Measurements from ENCODE around the gene SEMA3A. TPM values are rescaled to one million over a fixed set of nuclear protein-coding genes. Genes with fewer than 3 reads are reported as not detected.

SEMA3A gene
- total RNA-seq, 1 experiment from 2014 or later = 6.3 TPM

GRCh38 chr7:84049071-84049836 is 145.3 kb downstream of the SEMA3A start:
- DNase-seq = no peak
- no peaks in the 10 kb centered on the region for H3K27me3 ChIP-seq (ENCODE audit: insufficient read depth, low read depth)
- H3K4me1 ChIP-seq (replicated peaks; ENCODE audit: insufficient read depth) = no peaks in the 10 kb centered on the region
- no peak for TF ChIP-seq EZH2 (IDR thresholded peaks at IDR 0.05; ENCODE audit: low read depth)
- no peak for TF ChIP-seq CTCF (conservative IDR thresholded peaks at IDR 0.05)
- no peak overlapping the region for H3K4me2 ChIP-seq
- no peaks in the 10 kb centered on the region for H3K9me3 ChIP-seq (ENCODE audit: insufficient read depth, low read depth)
- no peak overlapping the region for H2AFZ ChIP-seq
- no peaks in the 10 kb centered on the region for H3K9me2 ChIP-seq (ENCODE audit: insufficient read depth)
- intact Hi-C loops (cut with micrococcal nuclease; ENCODE audit: unreplicated experiment) = no loop called here
- BruUV-seq (replicated peaks) = no TSS peak
- no peaks in the 10 kb centered on the region for H3F3A ChIP-seq (ENCODE audit: insufficient read depth, low read depth)
- no peaks in the 10 kb centered on the region for H4K20me1 ChIP-seq (ENCODE audit: insufficient read depth)
- H3K4me3 ChIP-seq = no peak overlapping the region
- no peaks in the 10 kb centered on the region for H3K36me3 ChIP-seq (ENCODE audit: low read depth)
- ChIA-PET POLR2A (ENCODE audit: unreplicated experiment) (no interaction called here), CTCF (no interaction called here)
- no peak overlapping the region for H3K27ac ChIP-seq
- no peaks in the 10 kb centered on the region for H3K79me2 ChIP-seq (ENCODE audit: low read depth)

GRCh38 chr7:84047085-84047484 is 147.5 kb downstream of the SEMA3A start:
- Histone ChIP-seq H3K4me1 (replicated peaks; ENCODE audit: insufficient read depth) (peaks cover 10% of the 10 kb centered on the region), H3K79me2 (ENCODE audit: low read depth) (no peaks in the 10 kb centered on the region), H3K27me3 (ENCODE audit: insufficient read depth, low read depth) (no peaks in the 10 kb centered on the region), H4K20me1 (ENCODE audit: insufficient read depth) (no peaks in the 10 kb centered on the region), H3K36me3 (ENCODE audit: low read depth) (no peaks in the 10 kb centered on the region), H3K9me3 (ENCODE audit: insufficient read depth, low read depth) (peaks cover 10% of the 10 kb centered on the region; the same call in 1 of the 2 replicates), H3K4me2 (no peak overlapping the region), H3K4me3 (no peak overlapping the region), H3K27ac (no peak overlapping the region), H3K9me2 (ENCODE audit: insufficient read depth) (no peaks in the 10 kb centered on the region), H3F3A (ENCODE audit: insufficient read depth, low read depth) (peaks cover 4% of the 10 kb centered on the region; the same call in 1 of the 2 replicates), H2AFZ (no peak overlapping the region)
- DNase-seq = no peak
- ChIA-PET CTCF (no interaction called here), POLR2A (ENCODE audit: unreplicated experiment) (no interaction called here)
- TF ChIP-seq EZH2 (IDR thresholded peaks at IDR 0.05; ENCODE audit: low read depth) (no peak), CTCF (conservative IDR thresholded peaks at IDR 0.05) (no peak)
- intact Hi-C loops (cut with micrococcal nuclease; ENCODE audit: unreplicated experiment) = no loop called here
- BruUV-seq (replicated peaks) = no TSS peak

GRCh38 chr7:84044834-84045233 is 149.8 kb downstream of the SEMA3A start:
- Histone ChIP-seq H3K79me2 (ENCODE audit: low read depth) (no peaks in the 10 kb centered on the region), H3K9me2 (ENCODE audit: insufficient read depth) (no peaks in the 10 kb centered on the region), H4K20me1 (ENCODE audit: insufficient read depth) (no peaks in the 10 kb centered on the region), H3K4me3 (no peak overlapping the region), H2AFZ (peak overlapping the region; percentile 33; the same call in 1 of the 2 replicates), H3K4me2 (no peak overlapping the region), H3K4me1 (replicated peaks; ENCODE audit: insufficient read depth) (peaks cover 19% of the 10 kb centered on the region), H3F3A (ENCODE audit: insufficient read depth, low read depth) (peaks cover 8% of the 10 kb centered on the region; the same call in 1 of the 2 replicates), H3K27me3 (ENCODE audit: insufficient read depth, low read depth) (no peaks in the 10 kb centered on the region), H3K36me3 (ENCODE audit: low read depth) (no peaks in the 10 kb centered on the region), H3K9me3 (ENCODE audit: insufficient read depth, low read depth) (peaks cover 19% of the 10 kb centered on the region), H3K27ac (no peak overlapping the region)
- POLR2A ChIA-PET (ENCODE audit: unreplicated experiment) = no interaction called here
- intact Hi-C loops (cut with micrococcal nuclease; ENCODE audit: unreplicated experiment) = no loop called here
- no TSS peak for BruUV-seq (replicated peaks)
- DNase-seq = no peak
- no peak for TF ChIP-seq CTCF (conservative IDR thresholded peaks at IDR 0.05)
- no peak for TF ChIP-seq EZH2 (IDR thresholded peaks at IDR 0.05; ENCODE audit: low read depth)
- CTCF ChIA-PET = no interaction called here

Data from PC-9 (cell line).